ENCODE results near the gene ORC5.
"Not testable (repeated sequence)": the region's sequence is repeated elsewhere in the genome, so short reads cannot be mapped to it uniquely, and the experiment has no call there.

Gene ORC5

GRCh38 chr7:104179178-104179577, 28.6 kb downstream of the ORC5 start:
- DNase-seq, result no peak

DNA sequence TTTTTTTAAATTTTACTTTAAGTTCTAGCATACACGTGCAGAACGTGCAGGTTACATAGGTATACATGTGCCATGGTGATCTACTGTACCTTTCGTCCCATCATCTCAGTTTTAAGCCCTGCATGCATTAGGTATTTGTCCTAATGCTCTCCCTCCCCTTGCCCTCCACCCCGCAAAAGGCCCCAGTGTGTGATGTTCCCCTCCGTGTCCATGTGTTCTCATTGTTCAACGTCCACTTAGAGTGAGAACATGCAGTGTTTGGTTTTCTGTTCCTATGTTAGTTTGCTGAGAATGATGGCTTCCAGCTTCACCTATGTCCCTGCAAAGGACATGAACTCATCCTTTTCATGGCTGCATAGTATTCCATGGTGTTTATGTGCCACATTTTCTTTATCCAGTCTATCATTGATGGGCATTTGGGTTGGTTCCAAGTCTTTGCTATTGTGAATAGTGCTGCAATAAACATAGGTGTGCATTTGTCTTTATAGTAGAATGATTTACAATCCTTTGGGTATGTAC, 30.2 kb downstream of the ORC5 start:
- DNase-seq, result not testable (repeated sequence)

GRCh38 chr7:104176332-104176731, 31.5 kb downstream of the ORC5 start:
- DNase-seq, result no peak

GRCh38 chr7:104175361-104175984, 32.3 kb downstream of the ORC5 start:
- DNase-seq, result no peak

GRCh38 chr7:104174798-104175197, 33.0 kb downstream of the ORC5 start:
- DNase-seq, result no peak

DNA sequence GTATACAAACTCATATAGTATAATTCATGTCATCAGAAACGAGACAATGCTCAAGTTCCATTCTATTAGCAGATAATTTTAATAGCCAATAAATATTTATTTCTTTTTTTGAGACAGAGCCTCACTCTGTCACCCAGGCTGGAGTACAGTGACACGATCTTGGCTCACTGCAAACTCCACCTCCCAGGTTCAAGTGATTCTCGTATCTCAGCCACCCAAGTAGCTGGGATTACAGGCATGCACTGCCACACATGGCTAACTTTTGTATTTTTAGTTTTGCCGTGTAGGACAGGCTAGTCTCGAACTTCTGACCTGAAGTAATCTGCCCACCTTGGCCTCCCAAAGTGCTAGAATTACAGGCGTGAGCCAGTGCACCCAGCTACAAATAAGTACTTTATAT, 45.7 kb downstream of the ORC5 start:
- DNase-seq, result no peak

- no peak for DNase-seq
Observed at GRCh38 chr7:104161244-104161643, 46.6 kb downstream of the ORC5 start.

GRCh38 chr7:104160375-104160774, 47.4 kb downstream of the ORC5 start:
- no peak for DNase-seq

- no peak for DNase-seq
Observed at GRCh38 chr7:104156842-104157277, 51.0 kb downstream of the ORC5 start.

GRCh38 chr7:104153287-104153686, 54.5 kb downstream of the ORC5 start:
- DNase-seq, result no peak

GRCh38 chr7:104152468-104152867, 55.3 kb downstream of the ORC5 start:
- no peak for DNase-seq

DNA sequence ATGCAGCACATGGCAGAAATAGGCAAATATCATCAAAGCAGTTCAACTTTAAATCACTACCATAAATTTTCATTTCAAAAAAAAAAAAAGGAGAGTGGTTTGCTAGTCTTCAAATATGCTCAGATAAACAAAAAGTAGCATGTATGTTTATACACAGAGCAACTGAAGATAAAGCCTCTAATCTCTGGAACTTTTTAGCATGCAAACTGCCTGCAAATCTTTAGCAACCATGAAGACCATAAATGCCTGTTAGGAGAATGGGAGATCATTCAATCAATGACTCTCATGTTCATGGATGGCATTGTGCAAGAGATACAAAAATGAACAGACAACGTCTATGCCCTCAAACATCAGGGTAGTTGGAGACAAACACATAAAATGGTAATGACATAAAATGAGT, 57.3 kb downstream of the ORC5 start:
- no peak for DNase-seq

DNA sequence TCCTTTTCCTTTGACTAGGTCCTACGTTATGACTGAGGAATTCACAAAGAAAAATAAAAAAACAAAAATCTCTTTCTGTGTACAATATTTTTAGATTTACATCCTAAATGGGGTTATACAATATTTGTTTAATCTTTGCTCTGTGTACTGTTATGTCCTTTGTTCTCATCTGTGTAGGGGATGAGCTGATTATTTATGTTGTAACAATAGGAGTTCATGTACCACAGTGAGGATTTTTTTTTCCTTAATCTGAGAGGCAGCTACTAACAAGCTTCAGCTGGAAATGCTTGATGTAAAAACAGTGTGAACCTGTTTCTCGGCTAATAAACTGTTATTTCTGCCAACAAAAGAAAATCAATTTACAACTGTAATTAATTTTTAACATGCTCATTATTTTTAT, 58.0 kb downstream of the ORC5 start:
- no peak for DNase-seq

- DNase-seq, result no peak
Observed at GRCh38 chr7:104142147-104142546, 65.7 kb downstream of the ORC5 start.

- DNase-seq, result no peak
Observed at GRCh38 chr7:104137971-104138370, 69.8 kb downstream of the ORC5 start.

GRCh38 chr7:104137511-104137910, 70.3 kb downstream of the ORC5 start:
- DNase-seq, result no peak

DNA sequence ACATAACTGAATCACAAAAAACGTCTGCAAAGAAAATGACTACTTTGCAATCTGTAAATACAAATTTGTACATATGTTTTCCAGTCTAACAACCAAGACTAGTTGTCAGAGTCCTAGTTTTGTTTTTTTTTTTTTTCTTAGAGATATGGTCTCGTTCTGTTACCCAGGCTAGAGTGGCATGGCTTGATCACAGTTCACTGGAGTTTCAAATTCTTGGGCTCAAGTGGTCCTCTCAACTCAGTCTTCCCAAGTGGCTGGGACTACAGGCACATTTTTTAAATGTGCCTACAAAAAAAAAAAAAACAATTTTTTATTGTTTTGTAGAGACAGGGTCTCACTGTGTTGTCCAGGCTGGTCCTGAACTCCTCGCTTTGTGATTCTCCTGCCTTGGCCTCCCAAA, 70.8 kb downstream of the ORC5 start:
- DNase-seq, result no peak

DNA sequence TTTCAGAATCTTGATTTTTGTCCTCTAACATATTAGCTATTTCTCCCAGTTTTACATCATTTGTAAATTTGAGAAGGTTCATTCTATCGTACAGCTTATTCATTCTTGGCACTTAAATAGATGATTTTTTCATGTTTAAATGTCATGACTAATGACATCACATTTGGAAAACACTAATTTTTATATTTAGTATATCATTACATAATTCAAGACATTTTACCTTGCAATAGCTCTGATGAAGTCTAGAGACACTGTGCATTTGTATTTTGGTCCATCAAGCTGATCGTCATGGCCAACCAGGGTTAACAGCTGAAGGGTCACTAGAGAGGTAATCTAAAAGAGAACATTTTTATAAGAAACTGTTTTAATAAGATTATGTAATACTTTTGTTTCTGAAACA, 71.3 kb downstream of the ORC5 start:
- DNase-seq, result no peak

DNA sequence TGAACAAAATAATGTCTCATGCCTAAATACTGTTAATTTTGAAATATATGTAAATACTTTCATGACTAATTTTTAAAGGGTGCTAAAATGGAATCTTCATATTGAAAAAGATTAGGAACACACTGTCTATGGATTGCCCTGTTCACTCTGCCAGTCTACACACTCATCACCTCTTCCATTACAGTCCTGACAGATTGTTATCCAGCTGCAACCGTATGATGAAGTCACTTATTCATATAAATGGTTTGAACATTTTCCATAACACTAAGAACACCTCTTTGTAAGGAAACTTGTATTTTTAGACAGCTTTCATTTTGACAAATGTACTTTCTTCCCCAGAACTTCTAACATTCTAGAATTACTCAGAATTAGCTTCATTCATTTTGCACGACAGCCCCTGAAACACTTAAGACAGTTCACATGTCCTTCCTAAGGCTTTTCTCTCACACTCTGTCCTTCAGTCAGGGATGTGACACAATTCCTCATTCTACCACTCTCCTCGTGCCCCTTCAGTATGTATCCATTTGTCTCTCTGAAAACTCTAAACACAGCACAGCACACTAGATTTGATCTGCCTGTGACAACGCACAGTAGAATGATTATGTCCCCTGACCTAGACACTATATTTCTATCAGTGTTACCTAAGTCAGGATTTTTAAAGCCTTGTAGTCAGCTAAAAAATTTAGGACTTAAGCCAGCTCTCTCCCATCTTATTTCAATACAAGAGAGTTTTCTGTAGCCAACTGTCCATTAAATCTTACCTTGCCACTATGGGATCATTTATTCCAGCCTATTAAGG, 71.9 kb downstream of the ORC5 start:
- DNase-seq, result no peak

DNA sequence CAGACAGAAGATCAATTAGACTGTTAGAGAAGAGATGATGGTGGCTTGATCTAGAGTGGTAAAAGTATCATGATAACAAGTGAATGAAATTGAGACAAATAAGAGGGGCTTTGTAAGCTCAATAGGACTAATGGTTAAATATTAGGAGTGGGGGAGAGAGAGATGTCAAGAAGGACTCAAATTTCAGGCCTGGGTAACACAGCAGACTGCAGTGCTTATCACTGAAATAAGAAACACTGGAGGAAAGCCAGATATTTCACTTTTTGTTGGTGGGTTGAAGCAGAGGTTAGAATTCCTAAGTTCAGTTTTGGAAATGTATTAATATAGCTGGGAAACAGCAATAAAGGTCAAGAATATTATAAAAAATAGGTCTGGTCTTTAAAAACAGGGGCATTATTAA, 74.6 kb downstream of the ORC5 start:
- no peak for DNase-seq

DNA sequence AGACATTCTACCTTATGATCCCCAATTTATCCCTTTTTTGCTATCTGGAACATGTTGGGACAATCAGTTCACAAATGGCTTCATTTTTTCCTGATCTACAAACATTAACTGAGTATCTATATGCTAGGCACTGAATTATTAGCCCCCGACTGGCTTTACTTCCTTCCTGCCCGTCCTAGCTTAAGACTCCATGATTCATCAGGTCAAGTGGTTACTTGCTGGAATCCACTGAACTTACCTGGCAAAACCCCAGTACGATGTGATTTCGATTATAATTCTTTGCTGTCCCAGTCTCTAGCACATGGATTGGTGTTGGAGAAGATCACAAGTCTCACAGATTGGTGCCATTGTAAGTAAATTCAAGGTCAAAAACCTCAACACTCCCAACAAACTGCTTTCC, 77.1 kb downstream of the ORC5 start:
- DNase-seq, result no peak

DNA sequence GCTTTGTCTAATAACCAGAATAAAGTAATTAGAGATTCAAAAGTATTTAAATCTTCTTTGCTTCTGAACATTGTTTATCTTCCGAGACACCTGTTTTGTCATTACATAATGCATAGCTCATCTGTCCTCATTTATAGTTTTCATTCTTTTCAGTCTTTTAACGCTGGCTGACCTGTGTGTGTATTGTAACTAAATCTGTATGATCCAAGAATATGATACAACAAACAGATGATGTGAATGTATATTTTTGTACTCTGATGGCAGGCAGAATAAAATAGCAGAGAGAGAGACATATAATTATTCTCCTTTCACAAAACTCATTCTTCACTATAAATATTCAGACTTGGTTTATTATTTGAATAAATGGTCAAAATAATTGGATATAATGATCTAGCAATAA, 80.6 kb downstream of the ORC5 start:
- DNase-seq, result no peak

- no peak for DNase-seq
Observed at GRCh38 chr7:104126411-104126841, 81.4 kb downstream of the ORC5 start.

- DNase-seq, result no peak
Observed at GRCh38 chr7:104124893-104125477, 82.8 kb downstream of the ORC5 start.
